ENCODE measurements around the gene FAM89A. TPM values are rescaled to one million over a fixed set of nuclear protein-coding genes. Genes with fewer than 3 reads are reported as not detected.

The FAM89A gene
- total and polyA plus RNA-seq, 2 donors (not counting 1 experiment from before 2014, with no cell fraction given) = 3.2 to 6.1 TPM

DNA sequence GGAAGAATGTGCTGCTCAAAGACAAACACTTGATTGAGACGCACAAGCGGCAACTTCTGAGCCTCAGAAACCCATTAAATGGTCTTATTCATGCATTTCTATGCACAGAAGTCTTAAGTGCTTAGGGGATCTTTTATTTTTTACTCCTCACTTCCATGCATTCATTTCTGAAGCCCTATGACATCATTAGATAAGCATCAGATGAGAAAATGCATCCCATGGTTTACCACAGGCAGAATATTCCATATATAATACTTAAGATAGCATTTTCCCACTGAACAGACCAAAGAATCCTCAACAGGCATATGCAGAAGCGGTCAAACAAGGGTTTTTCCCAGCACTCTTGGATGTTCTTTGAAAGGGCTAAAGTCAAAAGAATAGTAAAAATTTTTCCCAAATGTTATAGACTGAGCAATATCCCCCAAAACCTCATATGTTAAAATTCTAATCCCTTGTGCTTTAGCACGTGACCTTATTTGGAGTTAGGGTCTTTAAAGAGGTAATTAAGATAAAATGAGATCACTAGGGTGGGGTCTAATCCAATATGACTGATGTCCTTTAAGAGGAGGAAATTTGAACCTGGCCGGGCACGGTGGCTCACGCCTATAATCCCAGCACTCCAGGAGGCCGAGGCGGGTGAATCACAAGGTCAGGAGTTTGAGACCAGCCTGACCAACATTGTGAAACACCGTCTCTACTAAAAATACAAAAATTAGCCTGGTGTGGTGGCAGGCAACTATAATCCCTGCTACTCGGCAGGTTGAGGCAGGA lies 22.6 kb upstream of the FAM89A start:
- Mint-ChIP-seq H3K27ac (no peak overlapping the region), H3K4me3 (no peak overlapping the region), H3K9me3 (ENCODE audit: insufficient read depth) (peaks cover 3% of the 10 kb centered on the region), H3K4me1 (no peaks in the 10 kb centered on the region), H3K27me3 (peaks cover 36% of the 10 kb centered on the region)
- no peak overlapping the region for H3K4me2 ChIP-seq (replicated peaks; ENCODE audit: low read depth, low read length, poor library complexity, severe bottlenecking)
- ChIA-PET CTCF (no interaction called here), POLR2A (no interaction called here)
- ATAC-seq (ENCODE audit: low read depth) (no peak), DNase-seq (no peak)
- no peak overlapping the region for H2AFZ ChIP-seq (ENCODE audit: insufficient read depth, low read depth, low read length, poor library complexity, severe bottlenecking)
- no peak overlapping the region for H3K4me3 ChIP-seq (ENCODE audit: control extremely low read depth in 1 of 5, extremely low read depth in 1 of 5, insufficient read depth in 1 of 5, low read depth in 2 of 5, low read length in 4 of 5)
- no peaks in the 10 kb centered on the region for H3K36me3 ChIP-seq (replicated peaks in 1 of 2; ENCODE audit: control extremely low read depth in 1 of 2, control insufficient read depth in 1 of 2, extremely low read depth in 1 of 2, insufficient read depth in 2 of 2, low read length in 1 of 2)
- peaks cover 0 to 7% (median 0%) of the 10 kb centered on the region in 3 donors for H3K9me3 ChIP-seq (ENCODE audit: control extremely low read depth in 1 of 3, control insufficient read depth in 2 of 3, insufficient read depth in 1 of 3, low read length in 2 of 3)
- H3K79me2 ChIP-seq (ENCODE audit: control insufficient read depth, insufficient read depth, low read length) = no peaks in the 10 kb centered on the region
- TF ChIP-seq, protein P1, sequence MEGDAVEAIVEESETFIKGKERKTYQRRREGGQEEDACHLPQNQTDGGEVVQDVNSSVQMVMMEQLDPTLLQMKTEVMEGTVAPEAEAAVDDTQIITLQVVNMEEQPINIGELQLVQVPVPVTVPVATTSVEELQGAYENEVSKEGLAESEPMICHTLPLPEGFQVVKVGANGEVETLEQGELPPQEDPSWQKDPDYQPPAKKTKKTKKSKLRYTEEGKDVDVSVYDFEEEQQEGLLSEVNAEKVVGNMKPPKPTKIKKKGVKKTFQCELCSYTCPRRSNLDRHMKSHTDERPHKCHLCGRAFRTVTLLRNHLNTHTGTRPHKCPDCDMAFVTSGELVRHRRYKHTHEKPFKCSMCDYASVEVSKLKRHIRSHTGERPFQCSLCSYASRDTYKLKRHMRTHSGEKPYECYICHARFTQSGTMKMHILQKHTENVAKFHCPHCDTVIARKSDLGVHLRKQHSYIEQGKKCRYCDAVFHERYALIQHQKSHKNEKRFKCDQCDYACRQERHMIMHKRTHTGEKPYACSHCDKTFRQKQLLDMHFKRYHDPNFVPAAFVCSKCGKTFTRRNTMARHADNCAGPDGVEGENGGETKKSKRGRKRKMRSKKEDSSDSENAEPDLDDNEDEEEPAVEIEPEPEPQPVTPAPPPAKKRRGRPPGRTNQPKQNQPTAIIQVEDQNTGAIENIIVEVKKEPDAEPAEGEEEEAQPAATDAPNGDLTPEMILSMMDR (IDR thresholded peaks at IDR 0.05) = no peak
- TF ChIP-seq EZH2 (IDR thresholded peaks at IDR 0.05; ENCODE audit: borderline replicate concordance, insufficient read depth, low read depth, low read length, poor library complexity, severe bottlenecking) = no peak
- H3K27me3 ChIP-seq (replicated peaks in 1 of 4; ENCODE audit: control extremely low read depth in 1 of 4, control insufficient read depth in 3 of 4, insufficient read depth in 4 of 4, low read length in 3 of 4) = no peaks in the 10 kb centered on the region
- WGBS (ENCODE audit: insufficient coverage) = 100% methylated on average over 3 of the region's 11 CpGs
- H3K9ac ChIP-seq (ENCODE audit: low read length) = no peak overlapping the region
- intact Hi-C loops (cut with micrococcal nuclease) = no loop called here
- no peaks in the 10 kb centered on the region for H4K20me1 ChIP-seq (ENCODE audit: control insufficient read depth, insufficient read depth, low read length, poor library complexity, severe bottlenecking)
- H3K27ac ChIP-seq (ENCODE audit: low read length in 2 of 2) = no peak overlapping the region
- H3K4me1 ChIP-seq (ENCODE audit: control insufficient read depth in 2 of 2, insufficient read depth in 2 of 2, low read length in 2 of 2) = no peaks in the 10 kb centered on the region

DNA sequence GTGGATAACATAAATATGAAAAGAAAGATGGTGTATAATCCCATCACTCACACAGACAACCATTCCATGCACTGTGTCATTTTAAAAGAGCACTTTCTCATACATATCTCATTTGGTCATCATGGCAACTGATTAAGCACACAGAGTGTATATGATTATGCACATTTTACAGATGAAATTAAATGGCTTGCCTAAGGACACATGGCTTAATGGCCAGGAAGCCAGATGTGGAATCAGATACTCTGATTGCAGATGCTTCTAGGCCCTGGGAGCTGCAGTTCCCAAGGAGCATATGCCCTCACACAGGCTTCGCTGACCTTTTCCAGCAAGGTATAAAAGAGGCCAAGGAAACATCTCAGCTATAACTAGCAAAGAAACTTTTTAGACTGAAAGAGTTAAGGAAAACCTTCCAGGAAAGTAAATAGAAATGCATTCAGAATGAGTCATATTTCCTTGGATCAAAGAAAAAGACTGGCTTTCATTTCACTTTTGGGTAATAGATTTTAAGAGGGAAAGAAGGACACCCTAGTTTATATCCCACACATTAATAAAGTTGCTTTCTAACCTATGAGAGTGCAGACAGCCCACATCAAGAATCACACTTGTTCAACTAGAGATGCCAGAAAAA lies 19.6 kb upstream of the FAM89A start:
- intact Hi-C loops (cut with micrococcal nuclease) = no loop called here
- H4K20me1 ChIP-seq (ENCODE audit: control insufficient read depth, insufficient read depth, low read length, poor library complexity, severe bottlenecking) = no peaks in the 10 kb centered on the region
- Mint-ChIP-seq H3K27me3 (peaks cover 19% of the 10 kb centered on the region), H3K27ac (no peak overlapping the region), H3K4me1 (peaks cover 4% of the 10 kb centered on the region), H3K9me3 (ENCODE audit: insufficient read depth) (no peaks in the 10 kb centered on the region), H3K4me3 (no peak overlapping the region)
- H3K4me2 ChIP-seq (replicated peaks; ENCODE audit: low read depth, low read length, poor library complexity, severe bottlenecking) = no peak overlapping the region
- DNase-seq = no peak
- no peak overlapping the region for H3K9ac ChIP-seq (ENCODE audit: low read length)
- H3K27ac ChIP-seq (ENCODE audit: low read length in 2 of 2) = no peak overlapping the region
- H3K9me3 ChIP-seq (ENCODE audit: control extremely low read depth in 1 of 3, control insufficient read depth in 2 of 3, insufficient read depth in 1 of 3, low read length in 2 of 3) = no peaks in the 10 kb centered on the region
- H3K27me3 ChIP-seq (replicated peaks in 1 of 4; ENCODE audit: control extremely low read depth in 1 of 4, control insufficient read depth in 3 of 4, insufficient read depth in 4 of 4, low read length in 3 of 4) = no peaks in the 10 kb centered on the region
- no peaks in the 10 kb centered on the region for H3K36me3 ChIP-seq (replicated peaks in 1 of 2; ENCODE audit: control extremely low read depth in 1 of 2, control insufficient read depth in 1 of 2, extremely low read depth in 1 of 2, insufficient read depth in 2 of 2, low read length in 1 of 2)
- no peaks in the 10 kb centered on the region for H3K4me1 ChIP-seq (ENCODE audit: control insufficient read depth in 2 of 2, insufficient read depth in 2 of 2, low read length in 2 of 2)
- H2AFZ ChIP-seq (ENCODE audit: insufficient read depth, low read depth, low read length, poor library complexity, severe bottlenecking) = no peak overlapping the region
- ChIA-PET CTCF (no interaction called here), POLR2A (no interaction called here)
- TF ChIP-seq EZH2 (IDR thresholded peaks at IDR 0.05; ENCODE audit: borderline replicate concordance, insufficient read depth, low read depth, low read length, poor library complexity, severe bottlenecking) = no peak
- TF ChIP-seq, protein P1 (IDR thresholded peaks at IDR 0.05) = no peak
- WGBS (ENCODE audit: insufficient coverage) = no CpG with 5 or more reads among the region's 1 CpG
- no peak overlapping the region for H3K4me3 ChIP-seq (ENCODE audit: control extremely low read depth in 1 of 5, extremely low read depth in 1 of 5, insufficient read depth in 1 of 5, low read depth in 2 of 5, low read length in 4 of 5)
- ATAC-seq (ENCODE audit: low read depth) = no peak
- H3K79me2 ChIP-seq (ENCODE audit: control insufficient read depth, insufficient read depth, low read length) = no peaks in the 10 kb centered on the region

All from B cell (primary cell).